T-helper 1 cell treated with Interleukin-12 subunit alpha and Interleukin-12 subunit beta and Interleukin-4 antibody, amounts not matched to agents 30 μg/mL and 1 μg/mL, for 36 hours (primary cell): ENCODE measurements around the gene ARID5B.
A peak's percentile ranks its signal among the peaks of the same experiment; 100 is the strongest.
"Not testable (repeated sequence)": the region's sequence is repeated elsewhere in the genome, so short reads cannot be mapped to it uniquely, and the experiment has no call there.

Experiments used
- H3K27ac Mint-ChIP-seq: one replicate; pipeline ENCODE4 v1.8.0; 2021; ENCODE audit warnings: mild to moderate bottlenecking, mixed read lengths
- H3K27me3 Mint-ChIP-seq: one replicate; pipeline ENCODE4 v1.8.0; 2021; ENCODE audit warnings: low read depth, mixed read lengths
- H3K36me3 Mint-ChIP-seq: one replicate; pipeline ENCODE4 v1.8.0; 2021; ENCODE audit warnings: low read depth, mixed read lengths
- H3K4me1 Mint-ChIP-seq: one replicate; pipeline ENCODE4 v1.8.0; 2021; ENCODE audit warnings: low read depth, mixed read lengths
- H3K4me3 Mint-ChIP-seq: one replicate; pipeline ENCODE4 v1.8.0; 2021; ENCODE audit warnings: mild to moderate bottlenecking, moderate library complexity, mixed read lengths
- H3K9me3 Mint-ChIP-seq: one replicate; pipeline ENCODE4 v1.8.0; 2021; ENCODE audit warnings: mixed read lengths

ARID5B gene

GRCh38 chr10:61900829-61901792, at the start of gene ARID5B:
TSS of gene ARID5B (plus strand) at chr10:61901699. CDS start at chr10:61901710, 11 bp downstream.
- Mint-ChIP-seq H3K4me3 (peak within 1 kb of the TSS; percentile 99), H3K9me3 (no peaks in the 10 kb centered on the region), H3K27me3 (no peaks in the 10 kb centered on the region), H3K27ac (peak within 1 kb of the TSS; percentile 99), H3K4me1 (peaks cover 51% of the 10 kb centered on the region), H3K36me3 (peaks cover 21% of the 10 kb centered on the region)

GRCh38 chr10:61852261-61852660, 49.2 kb upstream of the ARID5B start:
- Mint-ChIP-seq H3K27me3 (no peaks in the 10 kb centered on the region), H3K36me3 (no peaks in the 10 kb centered on the region), H3K27ac (no peak overlapping the region), H3K9me3 (no peaks in the 10 kb centered on the region), H3K4me1 (peaks cover 2% of the 10 kb centered on the region), H3K4me3 (no peak overlapping the region)

- Mint-ChIP-seq H3K36me3 (no peaks in the 10 kb centered on the region), H3K27me3 (peaks cover 4% of the 10 kb centered on the region), H3K4me3 (no peak overlapping the region), H3K4me1 (no peaks in the 10 kb centered on the region), H3K27ac (no peak overlapping the region), H3K9me3 (no peaks in the 10 kb centered on the region)
These were observed 45.7 kb upstream of the ARID5B start for GRCh38 chr10:61855771-61856170.

- Mint-ChIP-seq H3K36me3 (no peaks in the 10 kb centered on the region), H3K27me3 (peaks cover 4% of the 10 kb centered on the region), H3K4me1 (no peaks in the 10 kb centered on the region), H3K9me3 (no peaks in the 10 kb centered on the region), H3K4me3 (no peak overlapping the region), H3K27ac (no peak overlapping the region)
These were observed 43.8 kb upstream of the ARID5B start for GRCh38 chr10:61857746-61858145.

- Mint-ChIP-seq H3K9me3 (no peaks in the 10 kb centered on the region), H3K27ac (no peak overlapping the region), H3K36me3 (no peaks in the 10 kb centered on the region), H3K4me3 (no peak overlapping the region), H3K27me3 (peaks cover 4% of the 10 kb centered on the region), H3K4me1 (no peaks in the 10 kb centered on the region)
These were observed 41.7 kb upstream of the ARID5B start for GRCh38 chr10:61859786-61860185.

- Mint-ChIP-seq H3K4me3 (no peak overlapping the region), H3K27me3 (peaks cover 4% of the 10 kb centered on the region), H3K4me1 (no peaks in the 10 kb centered on the region), H3K36me3 (no peaks in the 10 kb centered on the region), H3K27ac (no peak overlapping the region), H3K9me3 (no peaks in the 10 kb centered on the region)
These were observed 40.3 kb upstream of the ARID5B start for GRCh38 chr10:61860964-61861758.

GRCh38 chr10:61863981-61864380, 37.5 kb upstream of the ARID5B start:
- H3K4me1 Mint-ChIP-seq = peaks cover 4% of the 10 kb centered on the region
- no peaks in the 10 kb centered on the region for H3K9me3 Mint-ChIP-seq
- H3K27ac Mint-ChIP-seq = no peak overlapping the region
- H3K27me3 Mint-ChIP-seq = peaks cover 4% of the 10 kb centered on the region
- no peak overlapping the region for H3K4me3 Mint-ChIP-seq
- no peaks in the 10 kb centered on the region for H3K36me3 Mint-ChIP-seq

- peaks cover 7% of the 10 kb centered on the region for H3K4me1 Mint-ChIP-seq
- H3K27me3 Mint-ChIP-seq = peaks cover 3% of the 10 kb centered on the region
- no peaks in the 10 kb centered on the region for H3K36me3 Mint-ChIP-seq
- no peaks in the 10 kb centered on the region for H3K9me3 Mint-ChIP-seq
- H3K4me3 Mint-ChIP-seq = peak overlapping the region; percentile 31
- no peak overlapping the region for H3K27ac Mint-ChIP-seq
These were observed 34.7 kb upstream of the ARID5B start for GRCh38 chr10:61866700-61867368.

- H3K27ac Mint-ChIP-seq = not testable (repeated sequence)
- H3K4me3 Mint-ChIP-seq = peak overlapping the region; percentile 31
These were observed 34.1 kb upstream of the ARID5B start for GRCh38 chr10:61867374-61867773.

GRCh38 chr10:61867817-61868216, 33.7 kb upstream of the ARID5B start:
- H3K4me1 Mint-ChIP-seq, H3K36me3 Mint-ChIP-seq, H3K9me3 Mint-ChIP-seq, H3K27me3 Mint-ChIP-seq: not testable (repeated sequence)
- H3K4me3 Mint-ChIP-seq = peak overlapping the region; percentile 44
- H3K27ac Mint-ChIP-seq = peak overlapping the region; percentile 31

More at GRCh38 chr10:61867374-61867773, 34.1 kb upstream of the ARID5B start:
- H3K36me3 Mint-ChIP-seq, H3K4me1 Mint-ChIP-seq, H3K9me3 Mint-ChIP-seq, H3K27me3 Mint-ChIP-seq: not testable (repeated sequence)

GRCh38 chr10:61869041-61869675, 32.3 kb upstream of the ARID5B start:
- Mint-ChIP-seq H3K4me3 (no peak overlapping the region), H3K36me3 (no peaks in the 10 kb centered on the region), H3K27me3 (peaks cover 12% of the 10 kb centered on the region), H3K9me3 (no peaks in the 10 kb centered on the region), H3K4me1 (peaks cover 7% of the 10 kb centered on the region), H3K27ac (no peak overlapping the region)

- Mint-ChIP-seq H3K9me3 (no peaks in the 10 kb centered on the region), H3K4me3 (no peak overlapping the region), H3K36me3 (no peaks in the 10 kb centered on the region), H3K27ac (no peak overlapping the region), H3K27me3 (peaks cover 17% of the 10 kb centered on the region), H3K4me1 (peaks cover 7% of the 10 kb centered on the region)
These were observed 31.5 kb upstream of the ARID5B start for GRCh38 chr10:61869774-61870525.

- no peak overlapping the region for H3K27ac Mint-ChIP-seq
- H3K9me3 Mint-ChIP-seq = no peaks in the 10 kb centered on the region
- H3K36me3 Mint-ChIP-seq = no peaks in the 10 kb centered on the region
- H3K27me3 Mint-ChIP-seq = peaks cover 22% of the 10 kb centered on the region
- H3K4me1 Mint-ChIP-seq = peaks cover 7% of the 10 kb centered on the region
- no peak overlapping the region for H3K4me3 Mint-ChIP-seq
These were observed 31.0 kb upstream of the ARID5B start for GRCh38 chr10:61870526-61870895.
